MCF 10A (cell line): Measurements from ENCODE around the gene JAG2. TPM values are rescaled to one million over a fixed set of nuclear protein-coding genes. Genes with fewer than 3 reads are reported as not detected.

Experiments
- BruUV-seq: library from RNA; stranded (reverse); fragments of 400-500 nt; replicated peaks from 2 replicates; lab custom pipeline; 2021; lab: Mats Ljungman, UMichigan
- CTCF ChIA-PET: fragments of 300-600 bp; sonication (Branson Sonifier 250); formaldehyde crosslinking; extraction: SDS; loops from one replicate; lab custom pipeline; 2021; ENCODE audit warnings: antibody characterized with exemption, inconsistent platforms; lab: Yijun Ruan, JAX
- POLR2A ChIA-PET: fragments of 300-600, 350-650 bp; sonication (Branson Sonifier 250); formaldehyde crosslinking; extraction: SDS; loops from one replicate; lab custom pipeline; 2020; ENCODE audit warnings: antibody characterized with exemption, inconsistent platforms; lab: Yijun Ruan, JAX
- DNase-seq: peaks from one replicate; pipeline ENCODE4 v3.0.0-alpha.2; 2018; ENCODE audit not compliant: unreplicated experiment
- H3K27ac Mint-ChIP-seq: one replicate; pipeline ENCODE4 v1.8.0; 2022; ENCODE audit warnings: mild to moderate bottlenecking, low read depth, mixed read lengths; ENCODE audit not compliant: unreplicated experiment
- H3K27me3 Mint-ChIP-seq: one replicate; pipeline ENCODE4 v1.8.0; 2022; ENCODE audit warnings: mixed read lengths; ENCODE audit not compliant: insufficient read depth, unreplicated experiment
- H3K36me3 Mint-ChIP-seq: one replicate; pipeline ENCODE4 v1.8.0; 2022; ENCODE audit warnings: mild to moderate bottlenecking, moderate library complexity, mixed read lengths; ENCODE audit not compliant: insufficient read depth, unreplicated experiment
- H3K4me1 Mint-ChIP-seq: one replicate; pipeline ENCODE4 v1.8.0; 2022; ENCODE audit warnings: mixed read lengths; ENCODE audit not compliant: insufficient read depth, unreplicated experiment
- H3K4me3 Mint-ChIP-seq: one replicate; pipeline ENCODE4 v1.8.0; 2022; ENCODE audit warnings: mild to moderate bottlenecking, moderate library complexity, mixed read lengths; ENCODE audit not compliant: unreplicated experiment
- H3K9me3 Mint-ChIP-seq: one replicate; pipeline ENCODE4 v1.8.0; 2022; ENCODE audit warnings: mixed read lengths; ENCODE audit not compliant: unreplicated experiment
- CTCF ChIP-seq: fragments of 200-600 bp; IDR thresholded peaks from one replicate; pipeline ENCODE4 v1.8.0; 2022; ENCODE audit warnings: antibody characterized with exemption, mild to moderate bottlenecking; ENCODE audit not compliant: unreplicated experiment
- intact Hi-C: fragments of 100-400 bp; cut with micrococcal nuclease; formaldehyde crosslinking; loops from 2 replicates; pipeline ENCODE4 v1.14.1; 2022
- total RNA-seq: library from RNA; stranded (reverse); gene quantifications from 2 replicates; pipeline ENCODE4 v1.2.3, GENCODE V29; 2022

JAG2 gene
- total RNA-seq, 1 experiment from 2014 or later: 33.5 TPM

- no peak for DNase-seq
- no peak overlapping the region for H3K27ac Mint-ChIP-seq
- no peaks in the 10 kb centered on the region for H3K4me1 Mint-ChIP-seq
- H3K36me3 Mint-ChIP-seq: peaks cover 29% of the 10 kb centered on the region
- no peak for TF ChIP-seq CTCF
- no peaks in the 10 kb centered on the region for H3K27me3 Mint-ChIP-seq
- no peak overlapping the region for H3K4me3 Mint-ChIP-seq
- BruUV-seq: no TSS peak
- peaks cover 5% of the 10 kb centered on the region for H3K9me3 Mint-ChIP-seq
- intact Hi-C loops: no loop called here
- ChIA-PET CTCF (interaction anchor here (0.6 to 1.0 kb wide), 2 partner anchors 15 to 71 kb away, joined by 5 read pairs; no protein-coding TSS in a partner anchor), POLR2A (no interaction called here)
Observed at GRCh38 chr14:105144666-105145380, 23.8 kb downstream of the JAG2 start.

GRCh38 chr14:105144026-105144665, 24.4 kb downstream of the JAG2 start:
- Mint-ChIP-seq H3K4me1 (no peaks in the 10 kb centered on the region), H3K36me3 (peaks cover 29% of the 10 kb centered on the region), H3K4me3 (no peak overlapping the region), H3K27me3 (no peaks in the 10 kb centered on the region), H3K27ac (no peak overlapping the region), H3K9me3 (peaks cover 8% of the 10 kb centered on the region)
- intact Hi-C loops: no loop called here
- no peak for DNase-seq
- no peak for TF ChIP-seq CTCF
- BruUV-seq: no TSS peak
- CTCF ChIA-PET: no interaction called here
- POLR2A ChIA-PET: no interaction called here

GRCh38 chr14:105143451-105144025, 25.0 kb downstream of the JAG2 start:
- intact Hi-C loops: no loop called here
- H3K36me3 Mint-ChIP-seq: peaks cover 29% of the 10 kb centered on the region
- no peaks in the 10 kb centered on the region for H3K4me1 Mint-ChIP-seq
- DNase-seq: no peak
- H3K27ac Mint-ChIP-seq: no peak overlapping the region
- ChIA-PET CTCF (no interaction called here), POLR2A (no interaction called here)
- BruUV-seq: no TSS peak
- no peak for TF ChIP-seq CTCF
- no peaks in the 10 kb centered on the region for H3K27me3 Mint-ChIP-seq
- H3K9me3 Mint-ChIP-seq: peaks cover 8% of the 10 kb centered on the region
- no peak overlapping the region for H3K4me3 Mint-ChIP-seq

- no peak overlapping the region for H3K27ac Mint-ChIP-seq
- H3K9me3 Mint-ChIP-seq: peaks cover 8% of the 10 kb centered on the region
- peaks cover 29% of the 10 kb centered on the region for H3K36me3 Mint-ChIP-seq
- no peaks in the 10 kb centered on the region for H3K4me1 Mint-ChIP-seq
- intact Hi-C loops: no loop called here
- no peaks in the 10 kb centered on the region for H3K27me3 Mint-ChIP-seq
- no peak overlapping the region for H3K4me3 Mint-ChIP-seq
- no peak for TF ChIP-seq CTCF
- BruUV-seq: no TSS peak
- DNase-seq: no peak
- CTCF ChIA-PET: no interaction called here
- POLR2A ChIA-PET: no interaction called here
Observed at GRCh38 chr14:105142651-105143450, 25.7 kb downstream of the JAG2 start.
